HL-60 (cell line): ENCODE results near the gene RYR3.

Experiments used
- GABPA ChIP-seq: IDR thresholded peaks from 2 replicates; pipeline ENCODE4 v1.6.1; 2012; ENCODE audit warnings: low read depth
- POLR2AphosphoS5 ChIP-seq: IDR thresholded peaks from 2 replicates; pipeline ENCODE4 v1.6.1; 2012; ENCODE audit warnings: low read depth
- TF ChIP-seq, protein P1 (sequence below): IDR thresholded peaks from one replicate; pipeline ENCODE4 v1.5.1; 2011; ENCODE audit warnings: low read length, control low read depth, inconsistent platforms; ENCODE audit not compliant: insufficient read depth
- TF ChIP-seq, protein P2 (sequence below): IDR thresholded peaks from 2 replicates; pipeline ENCODE4 v1.6.1; 2012; ENCODE audit warnings: low read depth; ENCODE audit not compliant: insufficient replicate concordance

DNA sequence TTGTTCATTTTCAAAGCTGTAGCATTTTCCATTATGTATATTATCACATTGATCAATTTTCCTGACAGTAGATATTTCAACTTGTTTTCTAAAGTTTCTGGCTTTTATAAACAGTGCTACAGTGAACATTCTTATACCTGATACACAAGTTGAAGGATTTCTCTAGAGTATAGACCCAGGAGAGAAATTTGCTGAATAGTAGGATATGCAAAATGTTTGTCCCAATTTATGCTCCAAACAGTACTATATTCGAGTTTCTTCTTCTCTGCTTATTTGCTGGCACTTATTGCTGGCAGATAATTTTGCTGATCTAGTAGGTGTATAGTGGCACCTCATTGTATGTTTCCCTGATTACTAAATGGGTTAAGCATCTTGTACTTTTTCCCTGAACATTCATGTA, 540.3 kb downstream of the RYR3 start:
- TF ChIP-seq, protein P1, sequence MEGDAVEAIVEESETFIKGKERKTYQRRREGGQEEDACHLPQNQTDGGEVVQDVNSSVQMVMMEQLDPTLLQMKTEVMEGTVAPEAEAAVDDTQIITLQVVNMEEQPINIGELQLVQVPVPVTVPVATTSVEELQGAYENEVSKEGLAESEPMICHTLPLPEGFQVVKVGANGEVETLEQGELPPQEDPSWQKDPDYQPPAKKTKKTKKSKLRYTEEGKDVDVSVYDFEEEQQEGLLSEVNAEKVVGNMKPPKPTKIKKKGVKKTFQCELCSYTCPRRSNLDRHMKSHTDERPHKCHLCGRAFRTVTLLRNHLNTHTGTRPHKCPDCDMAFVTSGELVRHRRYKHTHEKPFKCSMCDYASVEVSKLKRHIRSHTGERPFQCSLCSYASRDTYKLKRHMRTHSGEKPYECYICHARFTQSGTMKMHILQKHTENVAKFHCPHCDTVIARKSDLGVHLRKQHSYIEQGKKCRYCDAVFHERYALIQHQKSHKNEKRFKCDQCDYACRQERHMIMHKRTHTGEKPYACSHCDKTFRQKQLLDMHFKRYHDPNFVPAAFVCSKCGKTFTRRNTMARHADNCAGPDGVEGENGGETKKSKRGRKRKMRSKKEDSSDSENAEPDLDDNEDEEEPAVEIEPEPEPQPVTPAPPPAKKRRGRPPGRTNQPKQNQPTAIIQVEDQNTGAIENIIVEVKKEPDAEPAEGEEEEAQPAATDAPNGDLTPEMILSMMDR, result no peak
- TF ChIP-seq POLR2AphosphoS5, result no peak
- TF ChIP-seq, protein P2, sequence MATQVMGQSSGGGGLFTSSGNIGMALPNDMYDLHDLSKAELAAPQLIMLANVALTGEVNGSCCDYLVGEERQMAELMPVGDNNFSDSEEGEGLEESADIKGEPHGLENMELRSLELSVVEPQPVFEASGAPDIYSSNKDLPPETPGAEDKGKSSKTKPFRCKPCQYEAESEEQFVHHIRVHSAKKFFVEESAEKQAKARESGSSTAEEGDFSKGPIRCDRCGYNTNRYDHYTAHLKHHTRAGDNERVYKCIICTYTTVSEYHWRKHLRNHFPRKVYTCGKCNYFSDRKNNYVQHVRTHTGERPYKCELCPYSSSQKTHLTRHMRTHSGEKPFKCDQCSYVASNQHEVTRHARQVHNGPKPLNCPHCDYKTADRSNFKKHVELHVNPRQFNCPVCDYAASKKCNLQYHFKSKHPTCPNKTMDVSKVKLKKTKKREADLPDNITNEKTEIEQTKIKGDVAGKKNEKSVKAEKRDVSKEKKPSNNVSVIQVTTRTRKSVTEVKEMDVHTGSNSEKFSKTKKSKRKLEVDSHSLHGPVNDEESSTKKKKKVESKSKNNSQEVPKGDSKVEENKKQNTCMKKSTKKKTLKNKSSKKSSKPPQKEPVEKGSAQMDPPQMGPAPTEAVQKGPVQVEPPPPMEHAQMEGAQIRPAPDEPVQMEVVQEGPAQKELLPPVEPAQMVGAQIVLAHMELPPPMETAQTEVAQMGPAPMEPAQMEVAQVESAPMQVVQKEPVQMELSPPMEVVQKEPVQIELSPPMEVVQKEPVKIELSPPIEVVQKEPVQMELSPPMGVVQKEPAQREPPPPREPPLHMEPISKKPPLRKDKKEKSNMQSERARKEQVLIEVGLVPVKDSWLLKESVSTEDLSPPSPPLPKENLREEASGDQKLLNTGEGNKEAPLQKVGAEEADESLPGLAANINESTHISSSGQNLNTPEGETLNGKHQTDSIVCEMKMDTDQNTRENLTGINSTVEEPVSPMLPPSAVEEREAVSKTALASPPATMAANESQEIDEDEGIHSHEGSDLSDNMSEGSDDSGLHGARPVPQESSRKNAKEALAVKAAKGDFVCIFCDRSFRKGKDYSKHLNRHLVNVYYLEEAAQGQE, result no peak
- no peak for TF ChIP-seq GABPA
